Stimulated activated naive CD8-positive, alpha-beta T cell treated with anti-CD3 and anti-CD28 coated beads, Interleukin-15, Interleukin-2, amounts not matched to agents 100 ng/mL and 50 ng/mL, for 24 hours (primary cell): ENCODE measurements around the gene KIF16B.

Source experiments
- H3K27ac Mint-ChIP-seq: one replicate; pipeline ENCODE4 v1.8.0; 2021; ENCODE audit warnings: mild to moderate bottlenecking, mixed read lengths
- H3K27me3 Mint-ChIP-seq: one replicate; pipeline ENCODE4 v1.8.0; 2021; ENCODE audit warnings: mixed read lengths
- H3K36me3 Mint-ChIP-seq: one replicate; pipeline ENCODE4 v1.8.0; 2021; ENCODE audit warnings: low read depth, mixed read lengths
- H3K4me1 Mint-ChIP-seq: one replicate; pipeline ENCODE4 v1.8.0; 2021; ENCODE audit warnings: low read depth, mixed read lengths
- H3K4me3 Mint-ChIP-seq: one replicate; pipeline ENCODE4 v1.8.0; 2021; ENCODE audit warnings: mild to moderate bottlenecking, mixed read lengths
- H3K9me3 Mint-ChIP-seq: one replicate; pipeline ENCODE4 v1.8.0; 2021; ENCODE audit warnings: mixed read lengths

KIF16B gene

GRCh38 chr20:16474363-16474762 lies 98.9 kb downstream of the KIF16B start:
- H3K9me3 Mint-ChIP-seq: no peaks in the 10 kb centered on the region
- H3K4me3 Mint-ChIP-seq: no peak overlapping the region
- no peaks in the 10 kb centered on the region for H3K36me3 Mint-ChIP-seq
- no peaks in the 10 kb centered on the region for H3K4me1 Mint-ChIP-seq
- H3K27me3 Mint-ChIP-seq: no peaks in the 10 kb centered on the region
- no peak overlapping the region for H3K27ac Mint-ChIP-seq

GRCh38 chr20:16472045-16472872 lies 101.0 kb downstream of the KIF16B start:
- Mint-ChIP-seq H3K27ac (no peak overlapping the region), H3K27me3 (no peaks in the 10 kb centered on the region), H3K9me3 (no peaks in the 10 kb centered on the region), H3K36me3 (no peaks in the 10 kb centered on the region), H3K4me3 (no peak overlapping the region), H3K4me1 (no peaks in the 10 kb centered on the region)

GRCh38 chr20:16469395-16469905 lies 103.8 kb downstream of the KIF16B start:
- no peaks in the 10 kb centered on the region for H3K4me1 Mint-ChIP-seq
- H3K27me3 Mint-ChIP-seq: no peaks in the 10 kb centered on the region
- H3K9me3 Mint-ChIP-seq: peaks cover 5% of the 10 kb centered on the region
- H3K27ac Mint-ChIP-seq: no peak overlapping the region
- peaks cover 5% of the 10 kb centered on the region for H3K36me3 Mint-ChIP-seq
- no peak overlapping the region for H3K4me3 Mint-ChIP-seq

GRCh38 chr20:16462711-16463110 lies 110.5 kb downstream of the KIF16B start:
- Mint-ChIP-seq H3K4me3 (no peak overlapping the region), H3K36me3 (peaks cover 5% of the 10 kb centered on the region), H3K27ac (no peak overlapping the region), H3K4me1 (no peaks in the 10 kb centered on the region), H3K27me3 (no peaks in the 10 kb centered on the region), H3K9me3 (peaks cover 5% of the 10 kb centered on the region)

GRCh38 chr20:16459019-16459700 lies 114.1 kb downstream of the KIF16B start:
- Mint-ChIP-seq H3K9me3 (no peaks in the 10 kb centered on the region), H3K27me3 (no peaks in the 10 kb centered on the region), H3K27ac (no peak overlapping the region), H3K4me3 (no peak overlapping the region), H3K4me1 (no peaks in the 10 kb centered on the region), H3K36me3 (no peaks in the 10 kb centered on the region)

- no peaks in the 10 kb centered on the region for H3K4me1 Mint-ChIP-seq
- H3K4me3 Mint-ChIP-seq: no peak overlapping the region
- no peaks in the 10 kb centered on the region for H3K27me3 Mint-ChIP-seq
- H3K36me3 Mint-ChIP-seq: no peaks in the 10 kb centered on the region
- no peak overlapping the region for H3K27ac Mint-ChIP-seq
- no peaks in the 10 kb centered on the region for H3K9me3 Mint-ChIP-seq
These were observed 115.7 kb downstream of the KIF16B start for GRCh38 chr20:16457514-16457913.

GRCh38 chr20:16455324-16455723 lies 117.9 kb downstream of the KIF16B start:
- Mint-ChIP-seq H3K9me3 (no peaks in the 10 kb centered on the region), H3K27me3 (no peaks in the 10 kb centered on the region), H3K27ac (no peak overlapping the region), H3K4me1 (peaks cover 5% of the 10 kb centered on the region), H3K4me3 (no peak overlapping the region), H3K36me3 (no peaks in the 10 kb centered on the region)

GRCh38 chr20:16451982-16452381 lies 121.3 kb downstream of the KIF16B start:
- peaks cover 11% of the 10 kb centered on the region for H3K36me3 Mint-ChIP-seq
- H3K4me1 Mint-ChIP-seq: peaks cover 5% of the 10 kb centered on the region
- H3K27me3 Mint-ChIP-seq: no peaks in the 10 kb centered on the region
- H3K9me3 Mint-ChIP-seq: peaks cover 6% of the 10 kb centered on the region
- no peak overlapping the region for H3K27ac Mint-ChIP-seq
- H3K4me3 Mint-ChIP-seq: no peak overlapping the region

GRCh38 chr20:16451001-16451400 lies 122.2 kb downstream of the KIF16B start:
- H3K27ac Mint-ChIP-seq: no peak overlapping the region
- H3K4me1 Mint-ChIP-seq: peaks cover 5% of the 10 kb centered on the region
- no peaks in the 10 kb centered on the region for H3K27me3 Mint-ChIP-seq
- no peak overlapping the region for H3K4me3 Mint-ChIP-seq
- peaks cover 6% of the 10 kb centered on the region for H3K9me3 Mint-ChIP-seq
- H3K36me3 Mint-ChIP-seq: peaks cover 11% of the 10 kb centered on the region

GRCh38 chr20:16446991-16447390 lies 126.3 kb downstream of the KIF16B start:
- Mint-ChIP-seq H3K4me3 (no peak overlapping the region), H3K36me3 (peaks cover 11% of the 10 kb centered on the region), H3K27me3 (no peaks in the 10 kb centered on the region), H3K9me3 (peaks cover 6% of the 10 kb centered on the region), H3K4me1 (peaks cover 5% of the 10 kb centered on the region), H3K27ac (no peak overlapping the region)

- Mint-ChIP-seq H3K4me1 (peaks cover 3% of the 10 kb centered on the region), H3K27ac (no peak overlapping the region), H3K9me3 (peaks cover 6% of the 10 kb centered on the region), H3K36me3 (peaks cover 11% of the 10 kb centered on the region), H3K4me3 (no peak overlapping the region), H3K27me3 (no peaks in the 10 kb centered on the region)
These were observed 127.0 kb downstream of the KIF16B start for GRCh38 chr20:16446246-16446645.

GRCh38 chr20:16445482-16445881 lies 127.8 kb downstream of the KIF16B start:
- H3K9me3 Mint-ChIP-seq: peaks cover 6% of the 10 kb centered on the region
- H3K27ac Mint-ChIP-seq: no peak overlapping the region
- peaks cover 15% of the 10 kb centered on the region for H3K36me3 Mint-ChIP-seq
- no peaks in the 10 kb centered on the region for H3K4me1 Mint-ChIP-seq
- H3K27me3 Mint-ChIP-seq: no peaks in the 10 kb centered on the region
- H3K4me3 Mint-ChIP-seq: no peak overlapping the region

- no peaks in the 10 kb centered on the region for H3K27me3 Mint-ChIP-seq
- no peak overlapping the region for H3K4me3 Mint-ChIP-seq
- peaks cover 14% of the 10 kb centered on the region for H3K9me3 Mint-ChIP-seq
- no peaks in the 10 kb centered on the region for H3K4me1 Mint-ChIP-seq
- H3K36me3 Mint-ChIP-seq: peaks cover 20% of the 10 kb centered on the region
- H3K27ac Mint-ChIP-seq: no peak overlapping the region
These were observed 129.0 kb downstream of the KIF16B start for GRCh38 chr20:16444057-16444777.

- Mint-ChIP-seq H3K27ac (no peak overlapping the region), H3K9me3 (peaks cover 10% of the 10 kb centered on the region), H3K27me3 (no peaks in the 10 kb centered on the region), H3K4me3 (no peak overlapping the region), H3K36me3 (peaks cover 17% of the 10 kb centered on the region), H3K4me1 (no peaks in the 10 kb centered on the region)
These were observed 131.6 kb downstream of the KIF16B start for GRCh38 chr20:16441546-16442164.
